Liver (tissue), 9 donors: Measurements from ENCODE around the gene CPT1A. TPM values are rescaled to one million over a fixed set of nuclear protein-coding genes. Genes with fewer than 3 reads are reported as not detected.

Source experiments
- DNase-seq: peaks from one replicate; pipeline ENCODE4 v3.0.0-alpha.2; 2017; ENCODE audit warnings: low spot score
- H3K27ac ChIP-seq, 2 donors: one replicate each; pipeline ENCODE4 v1.7.0; 2013; ENCODE audit warnings: inconsistent platforms in 2 of 2, low read length in 2 of 2, control low read depth in 1 of 2, low read depth in 1 of 2, mild to moderate bottlenecking in 1 of 2
- H3K27me3 ChIP-seq, 4 donors: one replicate each; pipeline versions ENCODE4 v1.6.1 to v1.7.0; 2013; ENCODE audit warnings: low read length in 3 of 4, inconsistent platforms in 1 of 4, mild to moderate bottlenecking in 1 of 4, moderate library complexity in 1 of 4; ENCODE audit not compliant: control insufficient read depth in 4 of 4, insufficient read depth in 4 of 4
- H3K36me3 ChIP-seq, 4 donors: one replicate each; pipeline versions ENCODE4 v1.6.1 to v1.7.0; 2013; ENCODE audit warnings: low read length in 3 of 4, mild to moderate bottlenecking in 3 of 4, low read depth in 1 of 4, moderate library complexity in 1 of 4; ENCODE audit not compliant: control insufficient read depth in 4 of 4, insufficient read depth in 3 of 4
- H3K4me1 ChIP-seq, 4 donors: one replicate each; pipeline versions ENCODE4 v1.6.1 to v1.7.0; 2013; ENCODE audit warnings: low read length in 3 of 4, mild to moderate bottlenecking in 3 of 4, moderate library complexity in 1 of 4; ENCODE audit not compliant: control insufficient read depth in 4 of 4, insufficient read depth in 4 of 4
- H3K4me3 ChIP-seq, 3 donors: one replicate each; pipeline versions ENCODE4 v1.6.1 to v1.7.0; 2013; ENCODE audit warnings: low read length in 3 of 3, control low read depth in 1 of 3, low read depth in 1 of 3, mild to moderate bottlenecking in 1 of 3
- H3K9ac ChIP-seq, 2 donors: one replicate each; pipeline ENCODE4 v1.7.0; 2013; ENCODE audit warnings: low read length in 2 of 2, mild to moderate bottlenecking in 2 of 2, moderate library complexity in 2 of 2, control low read depth in 1 of 2, low read depth in 1 of 2
- H3K9me3 ChIP-seq, 4 donors: one replicate each; pipeline versions ENCODE4 v1.6.1 to v1.7.0; 2013; ENCODE audit warnings: low read length in 3 of 4; ENCODE audit not compliant: control insufficient read depth in 4 of 4
- EGR1 ChIP-seq, 2 donors: IDR thresholded peaks; 2 replicates each; pipeline ENCODE4 v1.6.1; 2016 to 2018; ENCODE audit warnings: antibody characterized with exemption in 2 of 2, low read depth in 2 of 2
- FOXA1 ChIP-seq: IDR thresholded peaks from 2 replicates; pipeline ENCODE4 v1.6.1; 2016; ENCODE audit warnings: antibody characterized with exemption
- GABPA ChIP-seq, 2 donors: IDR thresholded peaks in 1 of 2; conservative IDR thresholded peaks in 1 of 2; 2 replicates each; pipeline ENCODE4 v1.6.1; 2016; ENCODE audit warnings: antibody characterized with exemption in 2 of 2, mild to moderate bottlenecking in 1 of 2, moderate library complexity in 1 of 2
- HNF4A ChIP-seq, 2 donors: conservative IDR thresholded peaks; 2 replicates each; pipeline ENCODE4 v1.6.1; 2016; ENCODE audit warnings: antibody characterized with exemption in 2 of 2, mild to moderate bottlenecking in 2 of 2
- HNF4G ChIP-seq: IDR thresholded peaks from 2 replicates; pipeline ENCODE4 v1.6.1; 2016; ENCODE audit warnings: antibody characterized with exemption
- JUND ChIP-seq, 2 donors: IDR thresholded peaks; 2 replicates each; pipeline ENCODE4 v1.6.1; 2016; ENCODE audit warnings: antibody characterized with exemption in 2 of 2
- NR2F2 ChIP-seq: IDR thresholded peaks from 2 replicates; pipeline ENCODE4 v1.6.1; 2016; ENCODE audit warnings: antibody characterized with exemption
- RAD21 ChIP-seq, 2 donors: IDR thresholded peaks; 2 replicates each; pipeline ENCODE4 v1.6.1; 2016; ENCODE audit warnings: antibody characterized with exemption in 2 of 2, mild to moderate bottlenecking in 2 of 2
- RXRA ChIP-seq, 2 donors: IDR thresholded peaks; 2 replicates each; pipeline ENCODE4 v1.6.1; 2017 to 2018; ENCODE audit warnings: antibody characterized with exemption in 2 of 2, mild to moderate bottlenecking in 1 of 2
- SP1 ChIP-seq: IDR thresholded peaks from 2 replicates; pipeline ENCODE4 v1.6.1; 2018; ENCODE audit warnings: antibody characterized with exemption, mild to moderate bottlenecking
- YY1 ChIP-seq: IDR thresholded peaks from 2 replicates; pipeline ENCODE4 v1.6.1; 2016; ENCODE audit warnings: antibody characterized with exemption, mild to moderate bottlenecking
- WGBS: extraction: QIAGEN DNeasy Blood & Tissue Kit; methylation state at CpG from one replicate; pipeline ENCODE4 v1.1.7; 2013; 5-methylcytosine and 5-hydroxymethylcytosine counted together
- polyA plus RNA-seq, 2 donors: library from polyadenylated mRNA; stranded (reverse) in 1 of 2; unstranded in 1 of 2; fragments of 200-250 nt in 1 of 2; fragments of >200 nt in 1 of 2; fragmentation: Nextera tagmentation in 1 of 2; extraction: Ambion mirVana in 1 of 2; gene quantifications; one replicate each; pipeline versions ENCODE4 v1.2.1 to v1.2.3, GENCODE V29; 2013 to 2015
- total RNA-seq, 2 donors: library from RNA; depleted of rRNA; stranded (reverse); fragments of >200 nt; gene quantifications; one replicate each; pipeline ENCODE4 v1.2.3, GENCODE V29; 2014
- TF ChIP-seq, protein P1 (sequence below): IDR thresholded peaks from 2 replicates; pipeline ENCODE4 v1.6.1; 2016; ENCODE audit warnings: antibody characterized with exemption, mild to moderate bottlenecking
- TF ChIP-seq, protein P2 (sequence below): IDR thresholded peaks from 2 replicates; pipeline ENCODE4 v1.6.1; 2016; ENCODE audit warnings: antibody characterized with exemption
- TF ChIP-seq, protein P3 (sequence below): IDR thresholded peaks from 2 replicates; pipeline ENCODE4 v1.6.1; 2016; ENCODE audit warnings: antibody characterized with exemption
- TF ChIP-seq, protein P4 (sequence below): fragments of 150-350 bp; IDR thresholded peaks from 2 replicates; pipeline ENCODE4 v1.5.1; 2017; ENCODE audit warnings: improper control_type of control experiment, low read depth, low read length; ENCODE audit not compliant: missing input control
- donor health status: healthy.
- donor health status: healthy.
- donor health status: healthy.
- donor health status: healthy.
- donor health status: healthy.

Gene CPT1A
- total and polyA plus RNA-seq, 4 donors = 17.2 to 232 (median 61.0) TPM

DNA sequence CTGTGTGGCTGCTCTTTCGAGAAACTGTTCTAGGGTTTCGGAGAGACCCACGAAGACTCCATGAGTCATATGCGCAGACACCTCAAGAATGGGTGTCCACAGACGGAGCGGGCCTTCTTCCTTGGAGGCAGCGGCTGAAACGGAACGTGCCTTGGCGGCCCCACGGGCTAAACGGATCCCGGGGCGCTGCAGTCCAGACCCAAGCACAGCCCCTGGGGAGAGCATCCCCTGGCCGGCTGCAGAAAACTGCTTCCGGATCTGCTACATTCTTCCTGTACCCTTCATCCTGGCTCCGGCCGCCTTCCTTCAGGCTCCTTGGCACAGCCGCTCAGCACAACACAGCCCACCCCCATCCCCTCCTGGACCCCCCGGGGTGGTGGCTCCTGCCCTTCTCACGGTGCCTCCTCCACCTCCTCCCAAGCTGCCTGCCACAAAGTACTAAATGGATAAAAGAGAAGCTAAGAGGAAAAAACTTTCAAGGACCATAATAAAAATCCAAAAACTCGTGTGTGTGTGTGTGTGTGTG lies 25.4 kb downstream of the CPT1A start (continued):
- TF ChIP-seq GABPA (IDR thresholded peaks at IDR 0.05 in 1 of 2, conservative IDR thresholded peaks at IDR 0.05 in 1 of 2) (no peak), EGR1 (IDR thresholded peaks at IDR 0.05; ENCODE audit: low read depth in 2 of 2) (no peak)

DNA sequence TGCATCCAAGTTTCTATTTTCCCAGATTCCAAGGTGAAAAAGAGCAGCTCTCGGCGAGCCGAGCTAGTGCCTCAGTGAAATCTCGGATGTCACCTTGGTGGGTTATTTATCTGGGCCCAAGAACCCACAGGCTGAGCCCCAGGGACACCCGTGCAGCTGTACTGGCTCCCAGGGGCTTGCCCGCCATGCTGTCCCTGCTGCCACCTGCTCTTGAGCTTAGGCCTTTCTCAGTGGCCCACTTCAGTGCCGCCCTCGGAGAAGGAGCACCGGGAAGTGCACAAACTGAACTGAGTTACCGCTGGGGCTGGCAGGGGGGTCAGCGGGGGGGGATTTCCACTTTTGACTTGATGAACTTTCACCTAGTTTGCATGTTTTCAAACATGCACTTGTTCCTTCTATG lies 27.9 kb downstream of the CPT1A start:
- H3K27me3 ChIP-seq = no peaks in the 10 kb centered on the region
- 83% methylated on average over 11 of the region's 11 CpGs for WGBS
- peaks cover 20 to 33% (median 27%) of the 10 kb centered on the region in 4 donors for H3K36me3 ChIP-seq
- no peaks in the 10 kb centered on the region for H3K9me3 ChIP-seq
- TF ChIP-seq NR2F2 = no peak
- TF ChIP-seq, protein P1, sequence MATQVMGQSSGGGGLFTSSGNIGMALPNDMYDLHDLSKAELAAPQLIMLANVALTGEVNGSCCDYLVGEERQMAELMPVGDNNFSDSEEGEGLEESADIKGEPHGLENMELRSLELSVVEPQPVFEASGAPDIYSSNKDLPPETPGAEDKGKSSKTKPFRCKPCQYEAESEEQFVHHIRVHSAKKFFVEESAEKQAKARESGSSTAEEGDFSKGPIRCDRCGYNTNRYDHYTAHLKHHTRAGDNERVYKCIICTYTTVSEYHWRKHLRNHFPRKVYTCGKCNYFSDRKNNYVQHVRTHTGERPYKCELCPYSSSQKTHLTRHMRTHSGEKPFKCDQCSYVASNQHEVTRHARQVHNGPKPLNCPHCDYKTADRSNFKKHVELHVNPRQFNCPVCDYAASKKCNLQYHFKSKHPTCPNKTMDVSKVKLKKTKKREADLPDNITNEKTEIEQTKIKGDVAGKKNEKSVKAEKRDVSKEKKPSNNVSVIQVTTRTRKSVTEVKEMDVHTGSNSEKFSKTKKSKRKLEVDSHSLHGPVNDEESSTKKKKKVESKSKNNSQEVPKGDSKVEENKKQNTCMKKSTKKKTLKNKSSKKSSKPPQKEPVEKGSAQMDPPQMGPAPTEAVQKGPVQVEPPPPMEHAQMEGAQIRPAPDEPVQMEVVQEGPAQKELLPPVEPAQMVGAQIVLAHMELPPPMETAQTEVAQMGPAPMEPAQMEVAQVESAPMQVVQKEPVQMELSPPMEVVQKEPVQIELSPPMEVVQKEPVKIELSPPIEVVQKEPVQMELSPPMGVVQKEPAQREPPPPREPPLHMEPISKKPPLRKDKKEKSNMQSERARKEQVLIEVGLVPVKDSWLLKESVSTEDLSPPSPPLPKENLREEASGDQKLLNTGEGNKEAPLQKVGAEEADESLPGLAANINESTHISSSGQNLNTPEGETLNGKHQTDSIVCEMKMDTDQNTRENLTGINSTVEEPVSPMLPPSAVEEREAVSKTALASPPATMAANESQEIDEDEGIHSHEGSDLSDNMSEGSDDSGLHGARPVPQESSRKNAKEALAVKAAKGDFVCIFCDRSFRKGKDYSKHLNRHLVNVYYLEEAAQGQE = no peak
- TF ChIP-seq, protein P2, sequence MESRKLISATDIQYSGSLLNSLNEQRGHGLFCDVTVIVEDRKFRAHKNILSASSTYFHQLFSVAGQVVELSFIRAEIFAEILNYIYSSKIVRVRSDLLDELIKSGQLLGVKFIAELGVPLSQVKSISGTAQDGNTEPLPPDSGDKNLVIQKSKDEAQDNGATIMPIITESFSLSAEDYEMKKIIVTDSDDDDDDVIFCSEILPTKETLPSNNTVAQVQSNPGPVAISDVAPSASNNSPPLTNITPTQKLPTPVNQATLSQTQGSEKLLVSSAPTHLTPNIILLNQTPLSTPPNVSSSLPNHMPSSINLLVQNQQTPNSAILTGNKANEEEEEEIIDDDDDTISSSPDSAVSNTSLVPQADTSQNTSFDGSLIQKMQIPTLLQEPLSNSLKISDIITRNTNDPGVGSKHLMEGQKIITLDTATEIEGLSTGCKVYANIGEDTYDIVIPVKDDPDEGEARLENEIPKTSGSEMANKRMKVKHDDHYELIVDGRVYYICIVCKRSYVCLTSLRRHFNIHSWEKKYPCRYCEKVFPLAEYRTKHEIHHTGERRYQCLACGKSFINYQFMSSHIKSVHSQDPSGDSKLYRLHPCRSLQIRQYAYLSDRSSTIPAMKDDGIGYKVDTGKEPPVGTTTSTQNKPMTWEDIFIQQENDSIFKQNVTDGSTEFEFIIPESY = no peak
- TF ChIP-seq, protein P3, sequence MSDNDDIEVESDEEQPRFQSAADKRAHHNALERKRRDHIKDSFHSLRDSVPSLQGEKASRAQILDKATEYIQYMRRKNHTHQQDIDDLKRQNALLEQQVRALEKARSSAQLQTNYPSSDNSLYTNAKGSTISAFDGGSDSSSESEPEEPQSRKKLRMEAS = no peak
- TF ChIP-seq FOXA1 = no peak
- TF ChIP-seq RXRA (IDR thresholded peaks at IDR 0.05) = no peak
- TF ChIP-seq JUND (IDR thresholded peaks at IDR 0.05) = no peak
- no peak for TF ChIP-seq GABPA (IDR thresholded peaks at IDR 0.05 in 1 of 2, conservative IDR thresholded peaks at IDR 0.05 in 1 of 2)
- TF ChIP-seq YY1 = no peak
- no peak for TF ChIP-seq SP1
- no peak for TF ChIP-seq HNF4A (conservative IDR thresholded peaks at IDR 0.05)
- no peak for TF ChIP-seq EGR1 (IDR thresholded peaks at IDR 0.05; ENCODE audit: low read depth in 2 of 2)
- TF ChIP-seq HNF4G = no peak
- TF ChIP-seq, protein P4, sequence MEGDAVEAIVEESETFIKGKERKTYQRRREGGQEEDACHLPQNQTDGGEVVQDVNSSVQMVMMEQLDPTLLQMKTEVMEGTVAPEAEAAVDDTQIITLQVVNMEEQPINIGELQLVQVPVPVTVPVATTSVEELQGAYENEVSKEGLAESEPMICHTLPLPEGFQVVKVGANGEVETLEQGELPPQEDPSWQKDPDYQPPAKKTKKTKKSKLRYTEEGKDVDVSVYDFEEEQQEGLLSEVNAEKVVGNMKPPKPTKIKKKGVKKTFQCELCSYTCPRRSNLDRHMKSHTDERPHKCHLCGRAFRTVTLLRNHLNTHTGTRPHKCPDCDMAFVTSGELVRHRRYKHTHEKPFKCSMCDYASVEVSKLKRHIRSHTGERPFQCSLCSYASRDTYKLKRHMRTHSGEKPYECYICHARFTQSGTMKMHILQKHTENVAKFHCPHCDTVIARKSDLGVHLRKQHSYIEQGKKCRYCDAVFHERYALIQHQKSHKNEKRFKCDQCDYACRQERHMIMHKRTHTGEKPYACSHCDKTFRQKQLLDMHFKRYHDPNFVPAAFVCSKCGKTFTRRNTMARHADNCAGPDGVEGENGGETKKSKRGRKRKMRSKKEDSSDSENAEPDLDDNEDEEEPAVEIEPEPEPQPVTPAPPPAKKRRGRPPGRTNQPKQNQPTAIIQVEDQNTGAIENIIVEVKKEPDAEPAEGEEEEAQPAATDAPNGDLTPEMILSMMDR = no peak
- TF ChIP-seq RAD21 (IDR thresholded peaks at IDR 0.05) = no peak
- no peak overlapping the region for H3K9ac ChIP-seq
- no peak for DNase-seq
- H3K27ac ChIP-seq = no peak overlapping the region
- no peak overlapping the region for H3K4me3 ChIP-seq
- peaks cover 0 to 3% (median 0%) of the 10 kb centered on the region in 4 donors for H3K4me1 ChIP-seq
